Transverse colon (tissue), 4 donors: ENCODE data around the gene THRA. TPM values are rescaled to one million over a fixed set of nuclear protein-coding genes. Genes with fewer than 3 reads are reported as not detected.

ENCODE experiments used
- DNase-seq: peaks from one replicate; pipeline ENCODE4 v3.0.0-alpha.2; 2019
- H3K27ac ChIP-seq, 4 donors: fragments of 200-600 bp; sonication (generic); 2 replicates each; pipeline ENCODE4 v1.5.1; 2016 to 2018; ENCODE audit warnings: inconsistent platforms in 4 of 4
- H3K27me3 ChIP-seq: fragments of 200-600 bp; sonication (generic); 2 replicates; pipeline ENCODE4 v1.5.1; 2017; ENCODE audit warnings: inconsistent platforms
- H3K36me3 ChIP-seq, 4 donors: fragments of 200-600 bp; sonication (generic); 2 replicates each; pipeline ENCODE4 v1.5.1; 2017 to 2019; ENCODE audit warnings: inconsistent platforms in 4 of 4
- H3K4me1 ChIP-seq, 4 donors: fragments of 200-600 bp; sonication (generic); 2 replicates each; pipeline ENCODE4 v1.5.1; 2017 to 2020; ENCODE audit warnings: inconsistent platforms in 4 of 4
- H3K4me3 ChIP-seq, 4 donors: fragments of 200-600 bp; sonication (generic); 1 replicate in 1 of 4; 2 replicates in 3 of 4; pipeline versions ENCODE4 v1.5.1 to v1.6.1; 2017 to 2019; ENCODE audit warnings: inconsistent platforms in 4 of 4
- H3K9me3 ChIP-seq, 2 donors: fragments of 200-600 bp; sonication (generic); 2 replicates each; pipeline ENCODE4 v1.5.1; 2017 to 2019; ENCODE audit warnings: inconsistent platforms in 2 of 2
- EP300 ChIP-seq: sonication (generic); formaldehyde crosslinking; IDR thresholded peaks from one replicate; pipeline ENCODE4 v1.6.1; 2017; ENCODE audit warnings: antibody characterized with exemption, low read depth
- POLR2A ChIP-seq: fragments of 450-650 bp; IDR thresholded peaks from one replicate; pipeline ENCODE4 v1.6.1; 2016; ENCODE audit warnings: antibody characterized with exemption, mild to moderate bottlenecking, moderate library complexity
- POLR2AphosphoS5 ChIP-seq, 3 donors: sonication (generic); formaldehyde crosslinking; IDR thresholded peaks; one replicate each; pipeline ENCODE4 v1.6.1; 2016; ENCODE audit warnings: antibody characterized with exemption in 3 of 3
- WGBS, 2 donors: methylation state at CpG; one replicate each; pipeline ENCODE4 v1.1.5; 2018; ENCODE audit warnings: low coverage in 1 of 2; 5-methylcytosine and 5-hydroxymethylcytosine counted together
- in situ Hi-C, 4 donors: fragments of 200-750 bp; cut with MboI; loops; one replicate each; pipeline versions ENCODE4 v1.15.0 to v1.15.1; 2017; ENCODE audit warnings: low sequenced_read_pairs in 3 of 4, low pct_ligation_motif_present in 1 of 4, low pct_unique_long_range_greater_than_20kb in 1 of 4
- intact Hi-C: fragments of 100-400 bp; cut with DNase I; formaldehyde crosslinking; loops from one replicate; pipeline ENCODE4 v1.15.1; 2023; ENCODE audit warnings: low total_unique reads
- total RNA-seq, 4 donors: library from RNA; depleted of rRNA; stranded (reverse); fragments of >200 nt; gene quantifications; one replicate each; pipeline ENCODE4 v1.1.0, GENCODE V29; 2016
- TF ChIP-seq, protein P1 (sequence below), 5 experiments: fragments of 200-600 bp in 3 of 5; fragments of 450-650 bp in 2 of 5; sonication (generic) in 3 of 5; IDR thresholded peaks; 1 replicate in 2 of 5; 2 replicates in 3 of 5; pipeline ENCODE4 v1.5.1; 2016 to 2017; ENCODE audit warnings: antibody characterized with exemption in 5 of 5, inconsistent platforms in 3 of 5, mild to moderate bottlenecking in 2 of 5, moderate library complexity in 1 of 5

Gene THRA
- total RNA-seq, 4 donors from 2014 or later, result 32.6 to 82.6 (median 58.6) TPM

DNA sequence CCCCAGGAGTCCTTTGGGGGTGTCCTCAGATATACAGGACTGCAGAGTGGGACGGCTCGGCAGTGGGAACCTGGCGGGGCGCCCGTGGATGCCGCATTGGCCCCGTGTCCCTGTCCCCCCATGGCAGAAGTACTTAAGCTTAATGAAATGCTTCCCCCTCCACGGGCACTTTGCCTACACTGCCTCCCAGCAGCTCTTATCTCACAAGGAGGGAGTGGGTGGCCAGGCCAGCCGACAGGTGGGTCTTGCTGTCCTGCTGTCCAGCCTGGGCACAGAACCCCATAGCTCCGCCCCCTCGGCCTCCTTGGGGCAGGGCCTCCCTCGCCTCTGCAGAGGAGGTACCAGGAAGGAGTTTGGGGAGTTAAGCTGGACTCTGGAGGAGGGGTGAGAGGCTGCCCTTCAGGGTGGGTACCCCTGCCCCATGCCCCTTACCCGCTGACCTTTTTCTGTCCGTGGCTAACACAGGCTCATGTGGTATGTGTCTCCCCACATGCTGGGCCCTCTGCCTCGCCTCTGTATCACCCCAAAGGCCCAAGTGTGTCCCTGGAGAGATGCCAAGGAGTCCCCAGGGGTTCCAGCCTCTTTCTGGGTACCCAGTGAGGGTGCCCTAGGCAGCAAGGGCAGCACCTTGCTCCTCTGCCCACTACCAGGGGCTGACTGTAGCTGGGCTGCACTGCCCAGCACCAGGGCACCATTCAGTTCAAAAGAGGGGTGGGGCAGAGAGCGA lies 8.7 kb downstream of the THRA start:
- TF ChIP-seq EP300, result no peak
- peak in 1 of 3 donors; percentile 36 for TF ChIP-seq POLR2AphosphoS5 (IDR thresholded peaks at IDR 0.05)
- Histone ChIP-seq H3K4me1 (peaks cover 86 to 99% (median 93%) of the 10 kb centered on the region in 4 donors), H3K4me3 (peak overlapping the region in 3 of 4 donors; percentile 5 to 36 (median 25)), H3K27ac (peak overlapping the region; percentile 90 to 98 (median 96)), H3K27me3 (no peaks in the 10 kb centered on the region), H3K36me3 (no peaks in the 10 kb centered on the region), H3K9me3 (no peaks in the 10 kb centered on the region)
- 36% methylated on average over 16 of the region's 16 CpGs; no CpG with 5 or more reads in 1 of the 2 donors for WGBS, 2 donors
- peak; percentile 88 for DNase-seq
- in situ Hi-C loops (no loop called here), intact Hi-C loops (loop anchor here (5.0 kb wide), 1 partner anchor 36 kb away; no protein-coding TSS in a partner anchor)

DNA sequence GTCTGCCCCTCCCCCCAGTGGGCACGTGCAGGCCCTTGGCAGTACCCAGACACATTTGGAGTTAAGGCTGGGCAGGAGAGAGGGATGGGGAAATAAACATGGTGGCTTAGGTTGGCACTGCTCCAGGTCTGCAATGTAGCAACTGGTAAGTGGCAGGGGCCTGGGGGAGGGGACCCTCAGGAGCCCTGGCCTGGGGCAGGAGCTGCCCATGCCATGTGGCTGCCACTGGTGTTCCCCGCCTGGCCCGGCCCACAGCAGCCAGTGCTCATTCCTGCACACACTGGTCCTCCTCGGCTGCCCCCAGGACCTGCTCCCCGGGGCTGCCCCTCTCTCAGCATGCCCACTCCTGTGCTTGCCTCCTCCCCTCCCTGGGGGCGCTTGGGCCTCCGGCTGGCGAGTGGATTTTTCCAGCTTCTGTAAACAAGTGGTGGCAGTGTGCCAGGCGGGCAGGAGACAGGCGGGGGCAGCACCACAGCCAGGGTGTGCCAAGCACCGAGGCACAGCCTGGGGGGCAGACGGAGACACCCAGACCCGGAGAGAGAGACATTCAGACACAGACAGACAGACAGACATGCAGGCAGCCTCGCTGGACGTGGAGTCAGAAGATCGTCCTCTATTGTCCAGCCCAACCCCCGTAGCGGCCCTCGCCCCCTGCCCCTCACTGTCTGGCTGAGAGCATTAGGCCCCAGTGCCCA lies 9.4 kb downstream of the THRA start:
- 15 to 18% methylated on average over 3 to 18 of the region's 19 CpGs for WGBS, 2 donors
- H3K4me3 ChIP-seq, result peak overlapping the region in 2 of 4 donors; percentile 3 to 36
- TF ChIP-seq POLR2AphosphoS5 (IDR thresholded peaks at IDR 0.05) (peak; percentile 24 to 64 (median 59)), POLR2A (no peak), EP300 (peak; percentile 41)
- H3K9me3 ChIP-seq, result no peaks in the 10 kb centered on the region
- intact Hi-C loops (loop anchor here (5.0 kb wide), 1 partner anchor 35 kb away; no protein-coding TSS in a partner anchor), in situ Hi-C loops (no loop called here)
- peaks cover 88 to 100% (median 93%) of the 10 kb centered on the region in 4 donors for H3K4me1 ChIP-seq
- peak overlapping the region; percentile 90 to 98 (median 96) for H3K27ac ChIP-seq
- peak; percentile 89 for DNase-seq
- H3K36me3 ChIP-seq, result peaks cover 0 to 4% (median 0%) of the 10 kb centered on the region in 4 donors
- no peaks in the 10 kb centered on the region for H3K27me3 ChIP-seq

DNA sequence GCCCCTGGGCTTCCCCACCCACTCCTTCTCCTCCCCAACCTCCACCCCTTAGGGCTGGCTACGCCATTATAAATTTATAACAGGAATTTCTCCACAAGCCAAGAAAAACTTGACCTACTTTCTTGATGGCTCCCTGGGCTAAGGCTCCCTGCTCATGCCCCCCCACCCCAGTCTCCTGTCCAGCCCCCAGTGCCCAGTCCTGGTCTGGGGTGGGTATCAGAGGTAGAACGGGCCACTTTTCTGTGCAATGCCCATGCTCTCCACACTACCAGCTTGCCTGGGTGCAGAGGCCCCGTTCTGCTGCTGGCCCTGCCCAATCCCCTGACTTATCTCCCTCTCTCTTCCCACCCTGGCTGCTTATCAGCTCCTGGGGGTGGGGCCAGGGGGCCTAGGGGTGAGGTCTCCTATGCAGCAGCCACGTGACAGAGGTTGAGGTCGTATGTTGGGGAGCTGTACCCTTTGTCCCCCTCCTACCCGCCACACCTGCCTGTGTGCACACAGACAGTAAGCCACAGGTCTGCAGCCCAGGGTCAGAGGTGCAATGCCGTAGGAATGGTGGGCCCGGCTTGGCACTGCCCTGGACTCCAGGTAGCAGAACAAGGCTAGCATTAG lies 10.1 kb downstream of the THRA start:
- peaks cover 0 to 8% (median 0%) of the 10 kb centered on the region in 4 donors for H3K36me3 ChIP-seq
- H3K4me3 ChIP-seq, result peak overlapping the region in 2 of 4 donors; percentile 3 to 36
- peaks cover 84 to 93% (median 89%) of the 10 kb centered on the region in 4 donors for H3K4me1 ChIP-seq
- 11 to 22% methylated on average over 1 to 8 of the region's 8 CpGs for WGBS, 2 donors
- no peaks in the 10 kb centered on the region for H3K27me3 ChIP-seq
- H3K9me3 ChIP-seq, result no peaks in the 10 kb centered on the region
- TF ChIP-seq EP300 (no peak), POLR2A (peak; percentile 54), POLR2AphosphoS5 (IDR thresholded peaks at IDR 0.05) (peak; percentile 45 to 57 (median 55))
- TF ChIP-seq, protein P1, sequence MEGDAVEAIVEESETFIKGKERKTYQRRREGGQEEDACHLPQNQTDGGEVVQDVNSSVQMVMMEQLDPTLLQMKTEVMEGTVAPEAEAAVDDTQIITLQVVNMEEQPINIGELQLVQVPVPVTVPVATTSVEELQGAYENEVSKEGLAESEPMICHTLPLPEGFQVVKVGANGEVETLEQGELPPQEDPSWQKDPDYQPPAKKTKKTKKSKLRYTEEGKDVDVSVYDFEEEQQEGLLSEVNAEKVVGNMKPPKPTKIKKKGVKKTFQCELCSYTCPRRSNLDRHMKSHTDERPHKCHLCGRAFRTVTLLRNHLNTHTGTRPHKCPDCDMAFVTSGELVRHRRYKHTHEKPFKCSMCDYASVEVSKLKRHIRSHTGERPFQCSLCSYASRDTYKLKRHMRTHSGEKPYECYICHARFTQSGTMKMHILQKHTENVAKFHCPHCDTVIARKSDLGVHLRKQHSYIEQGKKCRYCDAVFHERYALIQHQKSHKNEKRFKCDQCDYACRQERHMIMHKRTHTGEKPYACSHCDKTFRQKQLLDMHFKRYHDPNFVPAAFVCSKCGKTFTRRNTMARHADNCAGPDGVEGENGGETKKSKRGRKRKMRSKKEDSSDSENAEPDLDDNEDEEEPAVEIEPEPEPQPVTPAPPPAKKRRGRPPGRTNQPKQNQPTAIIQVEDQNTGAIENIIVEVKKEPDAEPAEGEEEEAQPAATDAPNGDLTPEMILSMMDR (IDR thresholded peaks at IDR 0.05), result peak in 1 of 5 experiments; percentile 34
- DNase-seq, result peak; percentile 80
- H3K27ac ChIP-seq, result peak overlapping the region; percentile 90 to 98 (median 96)
- intact Hi-C loops, result loop anchor here (5.0 kb wide), 1 partner anchor 34 kb away; no protein-coding TSS in a partner anchor
- in situ Hi-C loops, result no loop called here

DNA sequence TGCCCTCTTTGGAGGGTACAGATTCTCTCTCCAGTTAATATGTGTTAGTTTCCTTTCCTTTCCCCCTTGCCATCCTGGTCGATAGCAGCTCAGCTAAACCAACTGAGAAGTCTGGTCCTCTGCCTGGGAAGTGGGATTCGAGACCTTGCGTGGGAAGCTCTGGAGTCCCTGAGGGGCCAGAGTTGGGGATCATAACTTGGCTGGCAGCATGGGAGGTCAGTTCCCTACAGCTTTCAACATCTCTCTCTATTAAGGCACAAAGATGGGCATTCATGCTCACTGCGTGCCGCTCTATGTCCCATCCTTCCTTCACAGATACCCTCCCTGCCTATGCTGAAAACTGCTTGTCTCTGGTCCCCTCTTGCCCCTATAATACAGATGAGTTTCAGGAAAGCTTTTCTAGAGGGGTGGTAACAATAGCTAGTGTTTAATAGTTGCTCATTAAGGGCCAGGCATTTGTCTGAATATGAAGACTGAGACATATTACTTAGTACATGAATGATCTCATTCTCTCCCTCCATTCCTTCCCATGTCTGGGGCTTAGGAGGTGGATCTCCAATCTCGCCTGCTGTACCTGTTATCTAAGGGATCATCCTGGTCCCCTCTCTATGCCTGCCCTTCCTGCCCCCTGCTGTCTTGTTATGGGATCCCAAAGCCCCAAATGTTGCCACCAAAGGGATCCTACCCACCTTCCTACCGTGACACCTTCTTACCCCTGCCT lies 10.8 kb downstream of the THRA start:
- Histone ChIP-seq H3K36me3 (peaks cover 0 to 8% (median 0%) of the 10 kb centered on the region in 4 donors), H3K27ac (peak overlapping the region; percentile 90 to 98 (median 96)), H3K4me1 (peaks cover 76 to 86% (median 82%) of the 10 kb centered on the region in 4 donors), H3K4me3 (no peak overlapping the region), H3K27me3 (no peaks in the 10 kb centered on the region), H3K9me3 (no peaks in the 10 kb centered on the region)
- TF ChIP-seq, protein P1 (IDR thresholded peaks at IDR 0.05), result no peak
- TF ChIP-seq POLR2AphosphoS5 (IDR thresholded peaks at IDR 0.05) (no peak), EP300 (no peak), POLR2A (no peak)
- no peak for DNase-seq
- in situ Hi-C loops, result no loop called here
- intact Hi-C loops, result loop anchor here (5.0 kb wide), 1 partner anchor 34 kb away; no protein-coding TSS in a partner anchor
- 65 to 80% methylated on average over 2 to 7 of the region's 7 CpGs for WGBS, 2 donors
